ELF-1 (cell line): Measurements from ENCODE around the gene CBY2.
"Not testable (repeated sequence)": the region's sequence is repeated elsewhere in the genome, so short reads cannot be mapped to it uniquely, and the experiment has no call there.

Experiments
- DNase-seq: peaks from one replicate; pipeline ENCODE4 v3.0.0-alpha.2; 2016; ENCODE audit warnings: low read depth, low spot score

Gene CBY2

GRCh38 chr13:45702088-45702487 lies at the start of gene CBY2:
Gene CBY2, plus strand, starts transcription at chr13:45702320. Its CDS starts 71 bp downstream, at chr13:45702391.
- DNase-seq = no peak

- no peak for DNase-seq
These were observed 47.3 kb upstream of the CBY2 start for GRCh38 chr13:45654633-45655349.

GRCh38 chr13:45658586-45659235 lies 43.4 kb upstream of the CBY2 start:
- DNase-seq = no peak

GRCh38 chr13:45659536-45659935 lies 42.6 kb upstream of the CBY2 start:
- DNase-seq = no peak

- DNase-seq = not testable (repeated sequence)
These were observed 41.7 kb upstream of the CBY2 start for GRCh38 chr13:45660458-45660857.

- DNase-seq = no peak
These were observed 40.0 kb upstream of the CBY2 start for GRCh38 chr13:45662162-45662561.

GRCh38 chr13:45662903-45663302 lies 39.2 kb upstream of the CBY2 start:
- not testable (repeated sequence) for DNase-seq

- DNase-seq = not testable (repeated sequence)
These were observed 32.5 kb upstream of the CBY2 start for GRCh38 chr13:45669626-45670025.

- no peak for DNase-seq
These were observed 31.8 kb upstream of the CBY2 start for GRCh38 chr13:45670189-45670885.

GRCh38 chr13:45674908-45675307 lies 27.2 kb upstream of the CBY2 start:
- DNase-seq = no peak

- DNase-seq = peak; percentile 18
These were observed 23.8 kb upstream of the CBY2 start for GRCh38 chr13:45678282-45678681.

GRCh38 chr13:45681113-45681512 lies 21.0 kb upstream of the CBY2 start:
- DNase-seq = no peak

GRCh38 chr13:45682494-45683008 lies 19.6 kb upstream of the CBY2 start:
- DNase-seq = no peak

- peak; percentile 50 for DNase-seq
These were observed 18.4 kb upstream of the CBY2 start for GRCh38 chr13:45683701-45684100.

- no peak for DNase-seq
These were observed 13.5 kb upstream of the CBY2 start for GRCh38 chr13:45688577-45688976.

GRCh38 chr13:45690636-45691035 lies 11.5 kb upstream of the CBY2 start:
- no peak for DNase-seq

- no peak for DNase-seq
These were observed 10.9 kb upstream of the CBY2 start for GRCh38 chr13:45691251-45691650.

- DNase-seq = no peak
These were observed 10.5 kb upstream of the CBY2 start for GRCh38 chr13:45691667-45692066.

- no peak for DNase-seq
These were observed 6.9 kb upstream of the CBY2 start for GRCh38 chr13:45695198-45695730.

GRCh38 chr13:45696610-45697226 lies 5.4 kb upstream of the CBY2 start:
- no peak for DNase-seq

- DNase-seq = no peak
These were observed 884 bp upstream of the CBY2 start for GRCh38 chr13:45700971-45701900.
